ENCODE measurements around the gene PRAMEF1.

GRCh38 chr1:12757836-12758235, 33.4 kb upstream of the PRAMEF1 start:
- TF ChIP-seq POLR2A (IDR thresholded peaks at IDR 0.05) (no peak), CTCF (IDR thresholded peaks at IDR 0.05) (no peak), POLR2AphosphoS5 (IDR thresholded peaks at IDR 0.05) (no peak)

Measured in gastroesophageal sphincter (tissue), 3 donors.